Activated CD4-positive, alpha-beta T cell treated with anti-CD3 and anti-CD28 coated beads for 4 hours (primary cell): ENCODE results near the gene SYTL2.

Experiments used
- DNase-seq, 2 donors: peaks; one replicate each; pipeline ENCODE4 v3.0.0-alpha.2; 2020

The SYTL2 gene

DNA sequence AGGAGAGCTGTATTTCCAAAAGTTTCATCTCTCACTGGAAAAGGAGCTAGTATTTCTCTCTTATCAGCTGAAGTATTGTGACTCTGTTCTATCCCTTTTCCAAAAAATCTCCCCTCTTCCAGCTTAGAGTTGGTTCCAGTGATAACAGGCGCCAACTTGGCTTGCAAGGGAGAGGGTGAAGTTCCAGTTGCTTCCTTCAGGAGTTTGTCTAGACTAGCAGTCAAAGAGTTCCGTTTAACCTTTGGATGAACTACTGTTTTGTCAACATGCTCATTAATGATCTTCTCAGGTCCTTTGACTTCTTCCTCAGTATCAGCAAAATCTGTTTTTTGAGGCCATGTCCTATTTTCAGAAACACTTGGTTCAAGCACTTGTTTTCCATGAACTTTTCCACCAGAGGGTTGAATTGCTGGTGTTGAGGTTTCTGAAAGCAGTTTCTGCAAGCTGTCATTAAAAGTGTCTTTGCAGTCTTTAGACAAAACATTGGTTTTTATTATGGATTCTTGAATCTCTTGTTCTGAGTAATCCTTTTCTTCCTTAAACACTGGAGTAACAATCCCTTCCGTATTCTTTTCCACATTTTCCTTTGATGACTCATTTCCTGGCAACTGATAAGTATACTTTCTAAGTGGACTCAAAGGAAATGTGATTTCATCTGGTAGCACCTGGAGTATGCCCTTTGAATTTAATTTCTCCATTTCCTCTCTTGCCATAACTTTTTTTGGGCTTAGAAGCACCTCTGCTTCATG lies 85.3 kb downstream of the SYTL2 start:
- DNase-seq: no peak

DNA sequence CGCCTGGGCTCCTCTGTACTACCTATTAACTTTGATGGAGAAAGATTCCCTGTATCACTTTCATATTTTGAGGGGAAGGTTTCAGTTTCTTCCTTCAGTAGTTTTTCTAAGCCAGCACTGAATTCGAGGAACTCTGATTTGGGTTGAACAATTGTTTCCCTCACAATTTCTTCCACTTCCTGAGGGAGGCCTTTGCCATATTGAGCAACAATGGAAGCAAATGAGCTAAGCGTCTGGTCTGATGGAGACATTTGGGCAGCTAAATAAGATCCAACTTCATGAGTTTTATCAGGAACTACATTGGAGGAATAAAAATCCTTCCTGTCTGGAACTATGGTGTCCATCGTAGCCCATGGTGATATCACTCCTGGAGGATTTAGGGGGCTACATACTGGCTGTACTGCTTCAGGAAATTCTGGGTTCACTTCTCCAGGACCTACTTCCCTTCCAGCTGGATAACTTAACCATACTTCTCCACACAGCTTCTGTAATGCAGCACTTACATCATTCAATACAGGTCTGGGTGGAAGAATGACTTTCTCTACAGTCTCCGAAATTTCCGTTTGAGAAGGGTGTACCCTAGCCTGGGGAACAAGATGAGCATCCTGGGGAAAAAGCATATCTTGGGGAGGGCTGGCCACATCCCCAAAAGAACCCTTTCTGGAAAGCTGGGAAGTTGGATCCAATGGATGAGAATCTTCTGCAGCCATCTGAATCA lies 86.0 kb downstream of the SYTL2 start:
- DNase-seq: no peak

DNA sequence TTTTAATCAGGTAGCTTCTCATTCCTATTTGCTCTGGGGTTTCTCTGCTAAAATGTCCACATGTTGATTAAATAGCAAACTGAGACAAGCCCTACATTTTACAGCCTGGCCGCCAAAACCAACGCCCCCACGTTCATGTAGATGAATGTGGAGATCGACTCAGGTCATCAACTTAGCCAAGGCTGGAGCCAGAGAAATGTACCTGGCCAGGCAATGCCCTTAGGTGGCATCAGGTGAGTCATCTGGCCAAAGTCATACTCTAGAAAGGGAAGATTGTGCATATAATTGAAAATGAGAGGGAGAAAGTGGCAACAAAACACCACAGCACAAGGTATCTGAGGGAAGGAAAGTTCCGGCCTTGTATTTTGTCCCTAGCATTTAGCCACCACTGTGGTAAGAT lies 87.9 kb downstream of the SYTL2 start:
- DNase-seq: no peak

DNA sequence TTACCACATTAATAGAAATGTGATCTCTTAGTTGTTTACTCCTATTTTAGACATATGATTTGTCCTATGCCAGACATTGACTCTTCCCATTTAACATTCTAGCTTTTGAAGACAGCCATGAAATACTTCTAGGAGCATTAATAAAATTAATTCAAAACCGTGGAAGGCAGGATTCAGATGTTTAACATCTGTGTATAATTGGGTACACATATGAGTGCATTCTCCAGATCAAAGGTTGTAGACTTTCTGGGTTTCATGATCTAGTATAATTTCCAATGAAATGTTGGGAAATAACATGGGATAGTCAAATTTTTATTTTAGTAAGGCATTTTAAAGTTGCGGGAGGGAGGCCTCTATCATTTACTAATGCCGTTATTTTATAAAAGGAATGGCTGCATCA lies 89.8 kb downstream of the SYTL2 start:
- no peak for DNase-seq

DNA sequence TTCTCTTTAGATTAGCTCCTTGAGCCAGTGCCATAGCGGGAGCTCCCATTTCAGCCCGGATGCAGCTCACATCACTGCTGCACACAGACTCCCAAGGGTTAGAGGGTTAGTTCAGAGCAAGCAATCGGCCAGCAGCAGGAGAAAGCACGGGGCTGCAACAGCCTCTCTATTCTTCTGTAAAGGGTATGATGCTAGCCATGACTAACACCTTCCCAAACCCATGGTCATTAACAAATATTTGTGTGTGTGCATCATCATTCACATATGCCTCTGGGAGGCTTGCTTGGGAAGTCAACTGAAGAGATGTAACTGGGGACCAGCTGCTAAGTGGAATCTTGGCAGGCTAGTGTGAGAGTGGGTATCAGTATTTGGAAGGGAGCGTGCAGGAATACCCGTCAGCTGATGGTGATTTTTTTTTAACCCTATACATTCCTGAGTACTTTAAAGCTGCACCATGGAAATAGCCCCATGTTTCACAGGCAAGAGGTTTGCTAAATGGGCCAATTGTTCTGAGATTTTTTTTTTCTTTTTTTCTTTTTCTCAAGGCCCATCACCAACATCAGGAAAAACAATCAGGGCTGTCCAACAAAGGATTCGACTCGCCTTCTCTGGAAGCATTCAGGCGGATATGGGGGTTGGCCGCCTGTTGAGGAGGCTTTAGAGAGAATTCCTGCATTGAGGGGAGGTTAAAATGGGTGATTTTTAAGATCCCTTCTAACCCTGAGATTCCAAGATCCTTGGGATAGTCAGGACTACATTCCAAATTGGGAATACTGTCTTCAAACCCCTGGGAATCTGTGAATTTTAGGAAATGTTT lies 91.7 kb downstream of the SYTL2 start:
- no peak for DNase-seq

DNA sequence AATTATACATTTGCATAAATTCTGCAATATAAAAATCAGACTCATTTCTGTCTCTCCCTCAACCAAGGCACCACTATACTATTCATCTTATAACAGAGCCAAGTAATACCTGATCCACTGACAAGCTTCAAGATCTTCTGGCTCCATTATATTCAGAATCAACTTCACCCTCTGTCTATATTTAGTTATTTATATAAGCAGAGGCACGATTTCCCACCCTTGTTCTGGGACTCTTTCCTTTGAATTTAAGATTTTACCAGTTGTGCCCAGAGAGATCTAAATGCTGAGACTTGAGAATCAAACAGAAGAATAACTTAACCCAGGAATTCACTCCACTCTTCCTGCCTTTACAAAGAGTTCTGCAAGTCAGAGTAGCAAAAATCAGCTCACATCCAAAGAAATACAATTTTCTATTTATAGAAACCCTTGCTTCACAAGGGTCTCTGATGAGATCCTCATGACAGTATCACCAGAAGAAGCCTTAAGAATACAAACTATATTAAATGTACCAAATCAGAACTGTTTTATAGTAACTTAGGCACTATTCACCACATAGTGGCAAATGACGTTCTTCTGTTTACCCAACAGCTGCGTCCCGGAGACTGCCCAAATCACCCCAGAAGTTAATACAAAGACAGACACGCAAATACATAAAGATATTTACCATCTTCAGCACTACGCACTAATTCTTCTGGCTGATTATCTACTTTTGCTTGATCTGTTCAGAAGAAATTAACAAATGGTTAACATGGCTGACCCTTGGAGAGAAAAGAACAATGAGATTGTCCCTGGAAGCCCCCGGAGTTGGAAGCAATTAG lies 92.6 kb downstream of the SYTL2 start:
- no peak for DNase-seq

DNA sequence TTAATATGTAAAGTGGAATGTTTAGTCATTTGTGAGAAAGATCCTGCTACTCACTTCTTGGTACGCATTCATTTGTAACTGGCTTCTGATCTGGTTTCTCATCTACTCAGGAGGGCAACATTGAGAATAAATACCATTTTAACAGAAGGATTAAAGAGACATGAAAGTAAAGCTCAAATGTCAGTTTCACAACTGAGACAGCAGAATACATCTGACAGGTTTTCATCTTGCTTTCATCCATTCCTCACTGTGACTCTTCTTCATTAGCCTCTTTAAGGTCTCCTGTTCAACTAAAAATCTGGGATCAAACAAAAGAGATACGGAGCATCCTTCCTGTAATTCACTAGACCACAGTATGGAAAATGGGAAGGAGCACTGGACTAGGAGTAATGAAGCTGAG lies 93.5 kb downstream of the SYTL2 start:
- DNase-seq: no peak

DNA sequence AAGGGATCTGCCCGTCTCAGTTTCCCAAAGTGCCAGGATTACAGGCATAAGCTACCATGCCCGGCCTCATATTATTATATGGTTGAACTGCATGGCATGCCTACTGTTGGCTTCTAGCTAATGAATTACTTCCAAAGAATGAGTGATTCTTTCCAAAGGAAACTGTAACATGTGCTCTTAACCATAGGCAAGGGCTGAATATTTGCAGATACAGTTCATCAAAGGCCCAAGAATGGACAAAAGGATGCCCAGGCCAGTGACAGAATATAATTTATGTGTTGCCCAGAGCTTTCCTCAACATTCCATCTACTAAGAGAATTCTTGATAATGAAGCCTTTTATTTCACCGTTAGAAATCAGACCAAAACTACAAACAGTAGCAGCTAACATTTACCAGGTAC lies 98.0 kb downstream of the SYTL2 start:
- DNase-seq: no peak

DNA sequence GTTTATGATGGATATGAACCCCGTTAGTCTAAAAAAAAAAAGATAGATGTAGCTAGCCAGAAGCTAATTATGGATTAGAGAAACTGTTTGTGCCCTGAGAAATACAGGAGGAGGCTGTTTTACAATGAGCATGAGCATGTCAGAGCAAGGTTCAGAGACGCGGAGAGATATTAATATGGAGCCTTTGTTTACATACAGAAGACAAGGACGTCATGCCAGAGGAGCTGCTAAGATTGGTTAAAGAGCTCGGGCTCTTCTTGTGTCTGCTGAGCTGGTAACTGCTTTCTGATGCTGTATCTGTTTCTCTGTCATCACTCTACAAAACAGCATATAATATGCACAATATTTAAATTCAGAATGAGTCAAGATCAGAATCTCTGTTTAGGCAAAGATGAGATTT lies 100.0 kb downstream of the SYTL2 start:
- DNase-seq: no peak

DNA sequence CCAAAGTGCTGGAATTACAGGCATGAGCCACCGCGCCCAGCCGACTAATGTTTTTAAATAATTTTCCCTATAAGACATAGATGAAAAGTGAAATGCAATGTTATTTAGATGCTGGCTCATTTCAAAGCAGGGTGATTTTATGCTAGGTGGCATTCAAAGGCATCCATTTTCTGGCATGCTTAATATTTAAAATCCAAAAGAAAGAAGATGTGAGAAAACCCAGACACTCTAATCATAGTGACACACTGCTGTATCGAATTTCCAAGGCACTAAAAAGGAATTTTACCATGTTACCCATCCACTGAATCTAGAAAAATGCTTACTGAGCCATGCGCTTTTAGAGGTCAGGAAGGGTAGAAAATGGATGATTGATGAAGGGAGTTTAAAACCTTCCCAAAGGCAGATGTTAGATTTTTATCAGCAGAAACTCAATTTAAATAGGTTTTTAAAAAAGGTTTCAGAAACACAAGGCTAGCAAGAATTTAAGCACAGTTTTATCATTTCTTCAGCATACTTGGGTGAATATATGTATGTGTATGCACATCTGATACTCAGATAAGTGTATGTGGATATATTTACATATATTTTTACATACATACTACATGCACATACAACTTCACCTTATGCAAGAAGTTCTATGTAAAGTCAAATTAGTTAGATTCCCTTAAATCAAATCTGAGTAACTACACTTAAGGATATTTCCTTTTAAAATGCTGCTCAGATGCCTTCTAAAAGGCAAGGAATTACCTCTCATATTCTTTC lies 100.8 kb downstream of the SYTL2 start:
- no peak for DNase-seq

DNA sequence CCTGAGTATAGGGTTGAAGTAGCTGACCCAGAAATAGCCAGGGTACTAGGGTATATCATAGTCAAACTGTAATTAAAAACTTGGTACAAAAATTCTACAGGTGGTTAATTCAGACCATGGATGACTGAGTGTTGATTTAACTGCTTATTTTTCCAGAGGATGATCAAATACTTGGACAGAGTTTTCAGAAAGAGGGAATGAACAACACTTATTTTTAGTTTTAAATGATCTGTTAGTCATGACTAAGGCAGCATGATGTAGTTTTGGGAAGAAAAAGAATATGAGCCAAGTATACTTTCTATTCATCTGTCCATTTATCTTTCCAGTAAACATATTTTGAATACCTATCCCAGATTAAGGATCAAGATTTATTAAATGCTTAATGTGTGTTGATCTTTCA lies 105.1 kb downstream of the SYTL2 start:
- DNase-seq: no peak

DNA sequence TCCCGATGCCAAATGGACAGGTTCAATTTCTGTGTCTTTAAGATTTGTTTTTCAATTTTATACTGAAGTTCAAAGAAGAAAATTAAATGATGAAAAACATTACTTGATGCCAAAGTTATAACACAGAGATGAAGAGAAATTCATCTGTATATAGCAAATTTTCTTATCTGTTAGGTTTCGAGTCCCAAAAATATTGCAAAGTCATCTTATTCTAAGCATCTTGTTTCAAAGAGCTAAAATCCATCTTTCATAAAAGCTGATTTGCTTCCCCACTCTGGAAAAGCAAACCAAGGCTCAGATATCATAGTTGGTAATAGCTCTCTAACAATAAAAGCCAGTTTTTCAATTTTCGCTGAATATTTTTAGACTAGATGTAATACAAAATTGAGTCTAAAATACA lies 106.0 kb downstream of the SYTL2 start:
- no peak for DNase-seq

DNA sequence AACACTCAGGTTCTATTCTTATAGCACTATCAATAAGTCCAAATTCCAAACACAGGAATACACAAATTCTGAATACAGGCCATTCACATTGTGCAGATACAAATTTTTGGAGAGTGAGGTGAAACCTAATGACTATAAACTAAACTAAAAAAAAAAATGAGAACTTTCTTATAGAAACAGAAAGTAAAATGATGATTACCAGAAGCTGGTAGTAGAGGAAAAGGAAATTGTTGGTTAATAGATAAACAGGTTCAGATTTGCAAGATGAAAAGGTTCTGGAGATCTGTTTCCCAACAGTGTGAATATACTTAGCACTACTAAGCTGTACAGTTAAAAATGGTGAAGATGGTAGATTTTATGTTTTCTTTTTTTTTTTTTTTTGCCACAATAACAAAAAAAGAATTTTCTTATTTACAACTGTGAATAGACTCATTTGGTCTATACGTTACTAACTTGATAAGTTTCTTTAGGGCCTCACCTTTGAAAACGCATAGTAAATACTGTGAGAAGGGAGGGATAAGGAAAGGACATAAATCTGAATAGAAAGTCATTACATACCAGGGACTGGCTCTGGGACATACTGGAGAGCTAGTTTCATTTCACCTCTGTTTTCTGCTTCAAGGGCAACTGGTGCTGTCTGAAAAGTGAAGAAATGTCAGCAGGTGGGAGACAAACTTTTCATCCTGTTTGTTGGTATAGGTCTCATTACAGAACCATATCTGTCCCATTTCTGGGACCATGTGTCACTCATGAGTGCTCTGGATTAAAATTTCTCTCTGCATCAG lies 110.8 kb downstream of the SYTL2 start:
- no peak for DNase-seq

DNA sequence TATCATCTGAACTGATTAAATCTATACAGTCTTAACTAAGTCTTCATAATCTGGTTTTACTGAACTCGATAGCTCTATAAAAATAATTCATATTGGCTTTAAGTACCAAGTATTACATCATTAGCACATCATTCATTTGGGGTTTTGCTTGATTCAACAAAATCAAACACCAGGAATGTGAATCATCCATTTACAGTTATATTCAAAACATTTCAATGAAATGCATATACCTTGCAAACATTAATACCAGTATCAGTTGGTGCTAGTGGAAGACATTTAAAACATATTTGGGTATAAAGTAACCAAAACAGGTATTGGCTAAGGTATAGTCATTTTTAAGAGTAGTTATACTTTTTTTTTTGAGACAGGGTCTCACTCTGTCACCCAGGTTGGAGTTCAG lies 112.7 kb downstream of the SYTL2 start:
- DNase-seq: no peak

DNA sequence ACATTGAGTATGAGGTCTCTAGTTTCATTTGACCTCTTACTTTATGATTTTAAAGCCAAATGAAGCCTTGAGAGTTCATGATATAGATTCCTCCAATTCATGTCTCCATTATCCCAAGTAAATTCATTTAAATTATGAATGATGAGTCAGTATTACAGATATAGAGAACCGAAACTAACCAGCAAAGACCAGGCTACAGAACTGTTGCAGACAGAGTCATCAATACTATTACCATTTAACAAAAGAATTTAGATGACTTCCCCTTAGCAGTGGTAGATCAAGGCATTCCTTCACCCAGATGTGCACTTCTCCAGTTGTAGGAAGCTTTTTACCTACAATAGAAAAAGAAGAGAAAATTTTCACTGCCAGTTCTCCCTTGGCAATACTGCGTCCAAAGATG lies 113.2 kb downstream of the SYTL2 start:
- DNase-seq: no peak

DNA sequence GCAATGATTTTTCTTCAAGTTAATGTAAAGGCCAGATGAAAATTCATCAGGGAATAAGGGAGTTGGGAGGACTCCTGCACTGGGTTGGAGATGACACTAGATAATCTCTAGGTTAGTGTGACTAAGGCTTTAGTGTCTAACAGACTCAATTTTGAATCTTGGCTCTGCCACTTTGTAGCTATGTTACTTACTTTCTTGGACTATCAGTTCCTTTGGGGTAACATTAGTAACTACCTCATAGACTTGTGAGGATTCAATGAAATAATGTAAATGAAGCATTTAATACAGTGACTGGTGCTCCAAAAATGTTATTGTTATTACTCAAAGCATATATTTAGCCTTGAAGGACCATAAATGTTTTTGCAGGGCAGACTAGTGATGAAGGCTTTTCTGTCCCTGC lies 115.4 kb downstream of the SYTL2 start:
- DNase-seq: no peak

DNA sequence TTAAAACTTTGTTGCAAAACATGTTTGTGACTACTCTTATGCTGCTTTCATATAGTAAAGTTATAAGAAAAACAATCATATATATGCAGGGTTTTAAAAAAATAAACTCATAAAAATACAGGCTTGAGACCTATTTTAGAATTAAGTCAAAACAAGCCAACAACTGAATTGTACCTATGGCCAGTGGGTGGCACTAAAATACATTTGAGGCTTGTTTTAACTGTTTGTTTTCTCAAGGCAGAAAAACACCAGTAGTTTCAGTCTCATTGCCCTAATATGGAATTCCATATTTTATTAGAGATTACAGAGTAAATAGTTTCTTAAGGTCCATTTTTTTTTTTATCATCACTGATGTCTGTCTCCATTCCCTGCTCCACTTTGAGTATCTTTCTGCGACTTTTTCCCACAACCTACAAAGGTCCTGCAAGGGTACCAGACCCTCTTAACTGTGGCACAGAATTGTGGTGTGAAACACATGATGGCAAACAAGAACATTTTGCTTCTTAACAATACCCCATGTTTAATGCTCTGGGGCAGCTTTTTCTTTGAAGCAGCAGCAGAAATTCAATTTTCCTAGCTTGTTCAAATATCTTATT lies 116.5 kb downstream of the SYTL2 start:
- DNase-seq: peak in 1 of 2 donors; percentile 34

DNA sequence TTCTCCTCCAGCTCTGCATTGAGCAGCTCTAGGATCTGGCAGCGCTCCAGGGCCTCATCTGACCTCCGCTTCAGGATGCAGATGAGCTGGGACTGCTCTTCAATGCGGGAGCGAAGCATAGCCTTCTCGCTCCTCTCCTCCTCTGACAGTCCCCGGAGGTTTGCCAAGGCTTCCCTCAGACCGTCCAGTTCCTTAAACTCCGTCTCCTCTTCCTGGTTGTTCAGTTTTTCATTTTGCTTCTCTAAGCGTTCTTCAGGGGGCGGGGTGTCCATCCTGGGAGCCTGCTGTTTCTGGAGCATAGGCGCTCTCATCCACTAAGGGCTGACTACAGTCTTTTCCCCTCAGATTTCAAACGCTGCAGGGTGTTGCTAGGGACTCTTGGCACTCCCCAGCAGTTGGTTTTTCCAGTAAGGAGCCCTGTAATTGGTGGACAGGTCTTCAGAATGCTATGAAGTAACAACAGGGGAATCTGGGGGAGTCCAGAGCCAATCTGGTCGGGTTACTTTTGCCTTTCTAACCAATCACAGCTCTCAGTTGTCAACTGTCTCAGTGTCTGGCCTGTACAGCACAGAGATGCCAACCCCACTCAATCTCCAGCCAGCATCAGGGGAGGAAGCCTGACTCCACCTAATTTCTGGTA lies 125.0 kb downstream of the SYTL2 start, which contains the start of gene CCDC89:
CCDC89 (minus strand) TSS at position 376 of the 640 bp plus-strand sequence; CDS start at position 311, 65 bp downstream.
- DNase-seq: no peak

DNA sequence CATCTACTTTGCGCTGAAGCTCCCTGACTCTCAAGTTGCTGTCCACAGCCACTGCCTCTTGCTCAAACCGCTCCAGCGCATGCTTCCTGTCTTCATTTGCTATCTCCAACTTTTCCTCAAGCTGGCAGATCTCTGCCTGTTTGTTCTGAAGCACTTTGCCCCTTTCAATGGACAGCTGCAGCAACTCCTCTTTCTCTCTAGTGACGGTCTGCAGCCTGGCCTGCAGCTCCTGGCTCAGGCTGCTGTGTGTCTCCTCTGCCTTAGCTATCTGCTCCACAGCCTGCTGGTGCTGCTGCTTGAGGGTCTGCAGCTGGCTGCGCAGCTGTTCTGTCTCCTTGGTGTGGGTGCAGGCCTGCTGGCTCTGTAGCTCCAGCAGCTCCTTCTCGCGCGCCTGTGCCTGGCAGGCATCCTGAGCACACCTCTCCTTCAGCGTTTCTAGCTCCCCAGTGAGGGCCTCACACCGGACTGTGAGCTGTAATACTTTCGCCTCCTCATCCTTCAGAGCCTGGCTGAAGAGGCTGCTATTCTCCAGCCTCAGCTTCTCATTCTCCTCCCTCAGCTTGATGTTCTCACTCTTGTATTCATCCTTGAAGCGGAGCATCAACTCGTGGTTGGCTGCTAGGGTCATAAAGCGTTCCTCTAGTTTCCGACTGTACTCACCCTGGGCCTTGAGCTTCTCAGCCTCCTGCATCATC lies 125.7 kb downstream of the SYTL2 start:
- DNase-seq: no peak
